NCI-H1048 (cell line): ENCODE results near the gene SYNDIG1.
"Not testable (repeated sequence)": the region's sequence is repeated elsewhere in the genome, so short reads cannot be mapped to it uniquely, and the experiment has no call there.

Experiments used
- DNase-seq: peaks from one replicate; lab custom pipeline; 2025; lab: John Stamatoyannopoulos, UW

The SYNDIG1 gene

GRCh38 chr20:24611360-24612140, 142.1 kb downstream of the SYNDIG1 start:
- no peak for DNase-seq

GRCh38 chr20:24612799-24613775, 143.7 kb downstream of the SYNDIG1 start:
- no peak for DNase-seq

GRCh38 chr20:24614341-24614740, 144.9 kb downstream of the SYNDIG1 start:
- DNase-seq: no peak

- no peak for DNase-seq
Observed at GRCh38 chr20:24615353-24615752, 145.9 kb downstream of the SYNDIG1 start.

GRCh38 chr20:24616258-24617079, 147.0 kb downstream of the SYNDIG1 start:
- DNase-seq: no peak

- DNase-seq: no peak
Observed at GRCh38 chr20:24617080-24617432, 147.6 kb downstream of the SYNDIG1 start.

GRCh38 chr20:24617757-24618450, 148.5 kb downstream of the SYNDIG1 start:
- no peak for DNase-seq

- no peak for DNase-seq
Observed at GRCh38 chr20:24618739-24619138, 149.3 kb downstream of the SYNDIG1 start.

GRCh38 chr20:24619212-24619611, 149.8 kb downstream of the SYNDIG1 start:
- no peak for DNase-seq

GRCh38 chr20:24620937-24621519, 151.6 kb downstream of the SYNDIG1 start:
- no peak for DNase-seq

GRCh38 chr20:24622856-24623255, 153.4 kb downstream of the SYNDIG1 start:
- no peak for DNase-seq

GRCh38 chr20:24626141-24626540, 156.7 kb downstream of the SYNDIG1 start:
- not testable (repeated sequence) for DNase-seq

GRCh38 chr20:24627291-24627690, 157.9 kb downstream of the SYNDIG1 start:
- no peak for DNase-seq

GRCh38 chr20:24627926-24628325, 158.5 kb downstream of the SYNDIG1 start:
- DNase-seq: no peak

GRCh38 chr20:24628985-24629384, 159.6 kb downstream of the SYNDIG1 start:
- no peak for DNase-seq

- no peak for DNase-seq
Observed at GRCh38 chr20:24629668-24630067, 160.2 kb downstream of the SYNDIG1 start.

- DNase-seq: no peak
Observed at GRCh38 chr20:24630486-24631172, 161.2 kb downstream of the SYNDIG1 start.

GRCh38 chr20:24631173-24631505, 161.7 kb downstream of the SYNDIG1 start:
- no peak for DNase-seq

GRCh38 chr20:24632581-24632980, 163.2 kb downstream of the SYNDIG1 start:
- DNase-seq: no peak

- DNase-seq: no peak
Observed at GRCh38 chr20:24633026-24633425, 163.6 kb downstream of the SYNDIG1 start.

- no peak for DNase-seq
Observed at GRCh38 chr20:24633521-24633920, 164.1 kb downstream of the SYNDIG1 start.
